Activated CD4-positive, alpha-beta T cell treated with anti-CD3 and anti-CD28 coated beads, Interleukin-10, Interleukin-2, amounts not matched to agents 100 ng/mL and 50 ng/mL, durations not matched to agents 16 hours and 8 hours (primary cell): Measurements from ENCODE around the gene UTS2B.

Experiments used
- DNase-seq: peaks from one replicate; pipeline ENCODE4 v3.0.0-alpha.2; 2020

UTS2B gene

DNA sequence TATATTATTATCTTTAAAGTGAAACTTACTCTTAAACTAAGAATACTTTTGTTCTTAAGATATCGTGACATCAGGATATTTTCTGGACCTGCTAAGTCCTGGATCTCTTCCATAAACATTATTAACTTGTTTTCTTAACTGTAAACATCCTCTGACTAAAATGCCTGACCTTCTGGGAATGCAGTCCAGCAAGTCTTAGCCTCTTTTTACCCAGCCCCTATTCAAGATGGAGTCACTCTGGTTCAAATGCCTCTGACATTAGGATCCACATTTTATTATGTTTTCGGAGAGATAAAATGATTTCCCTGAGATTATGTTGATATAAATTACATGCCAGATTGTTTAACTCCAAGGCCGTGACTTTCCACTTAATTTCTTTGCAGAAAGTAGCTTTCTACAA, 93.7 kb downstream of the UTS2B start:
- no peak for DNase-seq

DNA sequence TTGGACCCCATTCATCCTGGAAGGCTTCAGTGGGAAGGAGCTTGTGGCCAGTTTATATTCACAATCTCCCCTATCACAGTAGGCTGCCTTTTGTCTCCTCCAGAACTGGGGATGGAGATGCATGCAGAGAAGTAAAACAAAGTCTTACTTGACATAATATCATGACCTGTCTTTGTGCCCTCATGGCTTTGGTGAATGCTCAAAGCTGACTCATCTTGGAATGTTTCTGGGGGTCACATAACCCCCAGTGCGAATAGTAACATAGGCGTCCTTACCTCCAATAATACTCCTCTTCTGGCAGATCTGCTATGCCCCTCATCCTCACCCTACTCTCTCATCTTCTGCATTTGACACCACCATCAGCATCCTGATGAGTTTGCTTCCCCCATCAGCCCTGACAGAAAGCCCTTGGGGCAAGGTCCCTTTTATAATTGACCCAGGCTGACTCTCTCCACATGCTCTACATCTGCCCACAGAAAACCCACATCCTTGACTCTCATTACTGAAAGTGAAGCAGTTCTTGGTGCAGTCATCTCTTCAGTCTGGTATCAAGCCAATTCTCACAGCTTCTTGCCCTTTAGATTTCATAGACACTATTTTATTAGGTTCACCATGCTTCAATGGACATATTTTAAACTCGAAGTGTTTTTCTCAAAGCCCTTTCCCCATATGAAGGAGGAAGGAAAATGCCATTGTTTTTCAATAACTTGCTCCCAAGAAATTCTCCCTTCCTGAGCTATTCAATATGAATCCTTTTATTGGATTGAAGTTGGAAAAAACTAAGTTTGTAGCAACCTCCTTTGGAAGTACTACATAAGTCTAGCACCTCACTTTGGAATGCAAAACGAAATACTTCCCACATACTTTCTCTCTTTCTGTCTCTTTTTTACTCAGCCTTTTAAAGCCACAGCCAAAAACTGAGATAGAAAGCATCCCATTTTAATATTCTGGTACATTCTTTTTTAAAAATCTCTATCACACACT, 94.7 kb downstream of the UTS2B start:
- DNase-seq = peak; percentile 19

DNA sequence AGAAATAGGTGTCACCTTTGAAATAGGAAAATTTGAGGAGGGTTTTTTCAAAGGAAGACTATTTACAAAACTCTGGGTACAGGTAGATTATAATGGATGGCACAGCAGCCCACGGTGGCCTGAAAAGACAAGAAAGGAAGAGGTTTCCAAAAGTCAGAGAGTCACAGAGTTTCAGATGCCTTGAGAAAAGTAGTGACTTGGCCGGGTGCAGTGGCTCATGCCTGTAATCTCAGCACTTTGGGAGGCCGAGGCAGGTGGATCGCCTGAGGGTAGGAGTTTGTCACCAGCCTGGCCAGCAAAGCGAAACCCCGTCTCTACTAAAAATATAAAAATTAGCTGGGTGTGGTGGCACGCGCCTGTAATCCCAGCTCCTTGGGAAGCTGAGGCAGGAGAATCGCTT, 96.1 kb downstream of the UTS2B start:
- DNase-seq = no peak

DNA sequence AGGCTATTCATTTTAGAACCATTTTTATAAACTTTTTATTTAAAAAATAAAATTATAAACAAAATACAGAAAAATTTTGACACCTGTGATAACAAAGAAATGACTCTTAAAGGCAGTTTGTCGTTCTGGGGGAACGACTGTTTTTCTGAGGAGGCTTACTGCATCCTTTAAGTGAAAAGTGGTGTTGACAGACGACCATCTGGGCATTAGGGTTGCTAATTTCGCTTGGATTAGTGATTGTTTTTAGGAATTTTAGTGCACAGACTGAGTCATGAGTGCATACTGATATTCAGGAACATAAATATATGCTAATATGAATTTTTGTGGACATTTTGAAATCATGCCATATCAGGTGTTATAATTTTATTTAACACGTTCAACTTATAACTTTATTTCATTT, 102.8 kb downstream of the UTS2B start:
- no peak for DNase-seq

DNA sequence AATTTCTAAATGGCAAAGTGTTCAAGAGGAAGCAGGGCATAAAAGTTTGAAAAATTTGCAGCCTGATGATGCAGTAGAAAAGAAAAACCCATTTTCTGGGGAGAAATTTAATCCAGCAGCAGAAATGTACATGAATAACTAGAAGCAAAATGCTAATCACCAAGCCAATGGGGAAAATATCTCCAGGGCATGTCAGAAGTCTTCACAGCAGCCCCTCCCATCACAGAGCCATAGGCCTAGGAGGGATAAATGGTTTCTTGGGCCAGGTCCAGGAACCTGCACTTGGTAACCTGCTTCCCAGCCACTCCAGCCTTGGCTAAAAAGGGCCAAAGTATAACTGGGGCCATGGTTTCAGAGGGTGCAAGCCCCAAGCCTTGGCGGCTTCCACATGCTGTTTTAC, 108.7 kb downstream of the UTS2B start:
- no peak for DNase-seq

DNA sequence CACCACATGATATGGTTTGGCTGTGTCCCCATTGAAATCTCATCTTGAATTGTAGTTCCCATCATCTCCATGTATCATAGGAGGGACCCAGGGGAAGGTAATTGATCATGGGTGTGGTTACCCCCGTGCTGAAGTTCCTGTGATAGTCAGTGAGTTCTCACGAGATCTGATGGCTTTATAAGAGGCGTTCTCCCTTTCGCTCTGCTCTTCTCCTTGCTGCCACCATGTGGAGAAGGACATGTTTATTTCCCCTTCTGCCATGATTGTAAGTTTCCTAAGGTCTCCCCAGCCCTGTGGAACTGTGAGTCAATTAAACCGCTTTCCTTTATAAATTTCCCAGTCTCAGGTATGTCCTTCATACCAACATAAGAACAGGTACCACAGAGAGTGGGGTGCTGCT, 109.4 kb downstream of the UTS2B start:
- no peak for DNase-seq

DNA sequence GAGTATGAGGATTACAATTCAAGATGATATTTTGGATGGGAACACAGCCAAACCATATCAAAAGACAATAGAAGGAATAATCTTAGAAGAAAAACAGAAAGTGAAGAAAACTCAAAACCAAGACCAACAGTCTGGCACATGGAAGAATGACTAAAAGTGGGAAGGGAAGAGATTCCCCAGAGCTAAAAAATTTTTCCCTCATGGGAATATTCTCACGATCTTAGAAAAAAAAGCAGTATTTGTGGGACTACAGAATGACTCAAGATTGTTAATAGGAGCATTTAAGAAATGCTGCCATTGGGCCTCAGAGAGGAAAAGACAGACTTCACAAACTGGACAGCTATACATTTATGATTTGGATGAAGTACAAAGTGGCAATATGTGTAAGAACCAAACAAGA, 113.0 kb downstream of the UTS2B start:
- no peak for DNase-seq
